OCI-LY1 (cell line): ENCODE data around the gene HDAC3.

ENCODE experiments used
- H2AFZ ChIP-seq: fragments of 200-600 bp; sonication (generic), shearing (Covaris generic); 2 replicates; pipeline ENCODE4 v1.6.0; 2014; ENCODE audit warnings: antibody characterized with exemption, mild to moderate bottlenecking, low read length
- H3F3A ChIP-seq: fragments of 200-600 bp; sonication (generic), shearing (Covaris generic); 2 replicates; pipeline ENCODE4 v1.6.0; 2014; ENCODE audit warnings: mild to moderate bottlenecking, antibody characterized with exemption, low read length, moderate library complexity; ENCODE audit not compliant: insufficient read depth
- H3K27ac ChIP-seq: fragments of 200-600 bp; sonication (generic); 2 replicates; pipeline ENCODE4 v1.5.1; 2014; ENCODE audit warnings: low read length, mixed run types, mild to moderate bottlenecking, low read depth; ENCODE audit not compliant: poor library complexity, severe bottlenecking
- H3K27me3 ChIP-seq: fragments of 200-600 bp; sonication (generic); 2 replicates; pipeline ENCODE4 v1.6.0; 2014; ENCODE audit warnings: antibody characterized with exemption, mild to moderate bottlenecking, low read length, moderate library complexity; ENCODE audit not compliant: insufficient read depth
- H3K36me3 ChIP-seq: fragments of 200-600 bp; sonication (generic); 2 replicates; pipeline ENCODE4 v1.6.1; 2014; ENCODE audit warnings: mild to moderate bottlenecking, antibody characterized with exemption, low read length, moderate library complexity, mixed read lengths; ENCODE audit not compliant: insufficient read depth
- H3K4me1 ChIP-seq: fragments of 200-600 bp; sonication (generic); 2 replicates; pipeline ENCODE4 v1.5.1; 2014; ENCODE audit warnings: mild to moderate bottlenecking, low read length, moderate library complexity; ENCODE audit not compliant: insufficient read depth, severe bottlenecking
- H3K4me2 ChIP-seq: fragments of 200-600 bp; sonication (generic), shearing (Covaris generic); 2 replicates; pipeline ENCODE4 v1.6.1; 2014; ENCODE audit warnings: low read length
- H3K4me3 ChIP-seq: fragments of 200-600 bp; sonication (generic); 2 replicates; pipeline ENCODE4 v1.5.1; 2014; ENCODE audit warnings: low read length, low read depth, mild to moderate bottlenecking, mixed read lengths; ENCODE audit not compliant: poor library complexity, severe bottlenecking
- H3K79me2 ChIP-seq: fragments of 200-600 bp; shearing (Covaris generic); 2 replicates; pipeline ENCODE4 v1.6.1; 2016; ENCODE audit warnings: mixed run types, low read length, mixed read lengths; ENCODE audit not compliant: insufficient read depth
- H3K9ac ChIP-seq: fragments of 200-600 bp; sonication (generic), shearing (Covaris generic); 2 replicates; pipeline ENCODE4 v1.6.1; 2014; ENCODE audit warnings: mild to moderate bottlenecking, low read length, mixed read lengths
- H3K9me2 ChIP-seq: fragments of 200-600 bp; sonication (generic), shearing (Covaris generic); 2 replicates; pipeline ENCODE4 v1.6.1; 2014; ENCODE audit warnings: low read depth, mild to moderate bottlenecking, low read length, mixed read lengths
- H3K9me3 ChIP-seq: fragments of 200-600 bp; shearing (Covaris generic); 2 replicates; pipeline ENCODE4 v1.6.1; 2014; ENCODE audit warnings: low read length, mixed read lengths
- H4K20me1 ChIP-seq: fragments of 200-600 bp; sonication (generic), shearing (Covaris generic); 2 replicates; pipeline ENCODE4 v1.6.0; 2016; ENCODE audit warnings: mild to moderate bottlenecking, low read length; ENCODE audit not compliant: insufficient read depth
- EZH2 ChIP-seq: fragments of 200-600 bp; sonication (generic), shearing (Covaris generic); IDR thresholded peaks from 2 replicates; pipeline ENCODE4 v1.8.0; 2017; ENCODE audit warnings: borderline replicate concordance, mixed run types, mild to moderate bottlenecking, antibody characterized with exemption, low read length, moderate library complexity, mixed read lengths
- TF ChIP-seq, protein P1 (sequence below): fragments of 200-600 bp; sonication (generic), shearing (Covaris generic); IDR thresholded peaks from 2 replicates; pipeline ENCODE4 v1.5.1; 2017; ENCODE audit warnings: mild to moderate bottlenecking, antibody characterized with exemption, low read length, moderate library complexity, mixed read lengths

Gene HDAC3

GRCh38 chr5:141647851-141648250 is 11.2 kb upstream of the HDAC3 start:
- H3K4me3 ChIP-seq, result no peak overlapping the region
- H3K9ac ChIP-seq, result no peak overlapping the region
- TF ChIP-seq, protein P1, sequence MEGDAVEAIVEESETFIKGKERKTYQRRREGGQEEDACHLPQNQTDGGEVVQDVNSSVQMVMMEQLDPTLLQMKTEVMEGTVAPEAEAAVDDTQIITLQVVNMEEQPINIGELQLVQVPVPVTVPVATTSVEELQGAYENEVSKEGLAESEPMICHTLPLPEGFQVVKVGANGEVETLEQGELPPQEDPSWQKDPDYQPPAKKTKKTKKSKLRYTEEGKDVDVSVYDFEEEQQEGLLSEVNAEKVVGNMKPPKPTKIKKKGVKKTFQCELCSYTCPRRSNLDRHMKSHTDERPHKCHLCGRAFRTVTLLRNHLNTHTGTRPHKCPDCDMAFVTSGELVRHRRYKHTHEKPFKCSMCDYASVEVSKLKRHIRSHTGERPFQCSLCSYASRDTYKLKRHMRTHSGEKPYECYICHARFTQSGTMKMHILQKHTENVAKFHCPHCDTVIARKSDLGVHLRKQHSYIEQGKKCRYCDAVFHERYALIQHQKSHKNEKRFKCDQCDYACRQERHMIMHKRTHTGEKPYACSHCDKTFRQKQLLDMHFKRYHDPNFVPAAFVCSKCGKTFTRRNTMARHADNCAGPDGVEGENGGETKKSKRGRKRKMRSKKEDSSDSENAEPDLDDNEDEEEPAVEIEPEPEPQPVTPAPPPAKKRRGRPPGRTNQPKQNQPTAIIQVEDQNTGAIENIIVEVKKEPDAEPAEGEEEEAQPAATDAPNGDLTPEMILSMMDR, result no peak
- TF ChIP-seq EZH2, result no peak
- no peaks in the 10 kb centered on the region for H3F3A ChIP-seq
- no peaks in the 10 kb centered on the region for H3K9me2 ChIP-seq
- H3K27me3 ChIP-seq, result no peaks in the 10 kb centered on the region
- peaks cover 15% of the 10 kb centered on the region for H3K4me1 ChIP-seq
- no peak overlapping the region for H3K27ac ChIP-seq
- no peaks in the 10 kb centered on the region for H4K20me1 ChIP-seq
- no peak overlapping the region for H2AFZ ChIP-seq
- H3K79me2 ChIP-seq, result no peaks in the 10 kb centered on the region
- H3K4me2 ChIP-seq, result no peak overlapping the region
- H3K9me3 ChIP-seq, result no peaks in the 10 kb centered on the region
- H3K36me3 ChIP-seq, result peaks cover 30% of the 10 kb centered on the region; the same call in 1 of the 2 replicates

DNA sequence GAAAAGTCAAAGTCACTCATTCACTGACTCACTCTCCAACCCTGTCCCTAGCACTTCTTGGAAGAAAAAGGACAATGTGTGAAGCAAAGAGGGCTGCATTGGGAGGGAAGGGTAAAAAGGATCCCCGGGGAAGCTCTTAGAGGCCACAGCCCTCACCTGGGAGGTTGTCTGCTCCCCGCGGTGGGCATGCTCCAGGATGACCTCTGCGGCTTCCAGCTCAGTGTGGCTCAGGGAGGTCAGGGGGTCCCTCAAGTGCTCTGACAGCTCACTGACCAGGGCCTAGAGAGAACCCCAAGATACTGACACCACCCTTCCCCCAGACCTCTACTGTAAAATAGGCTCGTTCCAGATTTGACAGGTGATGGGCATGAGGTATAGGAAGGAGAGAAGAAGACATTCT is 10.6 kb upstream of the HDAC3 start:
- no peak overlapping the region for H3K9ac ChIP-seq
- peaks cover 30% of the 10 kb centered on the region; the same call in 1 of the 2 replicates for H3K36me3 ChIP-seq
- no peaks in the 10 kb centered on the region for H3K27me3 ChIP-seq
- no peaks in the 10 kb centered on the region for H3K9me2 ChIP-seq
- no peak overlapping the region for H2AFZ ChIP-seq
- no peak overlapping the region for H3K4me3 ChIP-seq
- H4K20me1 ChIP-seq, result no peaks in the 10 kb centered on the region
- no peaks in the 10 kb centered on the region for H3K79me2 ChIP-seq
- no peak for TF ChIP-seq EZH2
- TF ChIP-seq, protein P1, result no peak
- no peak overlapping the region for H3K4me2 ChIP-seq
- no peak overlapping the region for H3K27ac ChIP-seq
- no peaks in the 10 kb centered on the region for H3K9me3 ChIP-seq
- H3K4me1 ChIP-seq, result peaks cover 15% of the 10 kb centered on the region
- H3F3A ChIP-seq, result no peaks in the 10 kb centered on the region

GRCh38 chr5:141646026-141646425 is 9.4 kb upstream of the HDAC3 start:
- H3K36me3 ChIP-seq, result peaks cover 41% of the 10 kb centered on the region; the same call in 1 of the 2 replicates
- H3K4me1 ChIP-seq, result peaks cover 10% of the 10 kb centered on the region

More at GRCh38 chr5:141646026-141646425, 9.4 kb upstream of the HDAC3 start:
- Histone ChIP-seq H2AFZ (no peak overlapping the region), H3K4me3 (no peak overlapping the region), H3K79me2 (no peaks in the 10 kb centered on the region), H3F3A (no peaks in the 10 kb centered on the region), H3K27ac (no peak overlapping the region), H3K9me3 (no peaks in the 10 kb centered on the region), H3K9me2 (no peaks in the 10 kb centered on the region), H3K4me2 (no peak overlapping the region), H3K9ac (no peak overlapping the region), H4K20me1 (no peaks in the 10 kb centered on the region), H3K27me3 (no peaks in the 10 kb centered on the region)
- TF ChIP-seq, protein P1, result no peak
- no peak for TF ChIP-seq EZH2
